Ovary (tissue), 9 donors: ENCODE data around the gene NCAPD2. TPM values are rescaled to one million over a fixed set of nuclear protein-coding genes. Genes with fewer than 3 reads are reported as not detected.

Experiments
- DNase-seq, 5 donors: peaks; one replicate each; pipeline ENCODE4 v3.0.0-alpha.2; 2019 to 2020
- H3K27ac ChIP-seq, 2 donors: fragments of 200-600 bp; one replicate each; pipeline versions ENCODE4 v1.5.1 to v1.8.0; 2019 to 2022
- H3K27me3 ChIP-seq: fragments of 200-600 bp; one replicate; pipeline ENCODE4 v1.8.0; 2022
- H3K36me3 ChIP-seq: fragments of 200-600 bp; sonication (generic); one replicate; pipeline ENCODE4 v1.5.1; 2019
- H3K4me1 ChIP-seq: one replicate; pipeline ENCODE4 v1.8.1; 2013; ENCODE audit warnings: mild to moderate bottlenecking, moderate library complexity; ENCODE audit not compliant: insufficient read depth
- H3K4me3 ChIP-seq: fragments of 200-600 bp; sonication (generic); one replicate; pipeline ENCODE4 v1.5.1; 2017
- H3K9me3 ChIP-seq, 2 donors: fragments of 200-600 bp in 1 of 2; sonication (generic) in 1 of 2; one replicate each; pipeline versions ENCODE4 v1.5.1 to v1.8.1; 2013 to 2019; ENCODE audit warnings: mild to moderate bottlenecking in 1 of 2, moderate library complexity in 1 of 2
- EP300 ChIP-seq: sonication (generic); formaldehyde crosslinking; IDR thresholded peaks from one replicate; pipeline ENCODE4 v1.6.1; 2017; ENCODE audit warnings: antibody characterized with exemption
- POLR2A ChIP-seq: fragments of 450-650 bp; IDR thresholded peaks from one replicate; pipeline ENCODE4 v1.6.1; 2017; ENCODE audit warnings: antibody characterized with exemption, mild to moderate bottlenecking, moderate library complexity
- WGBS, 3 donors: extraction: QIAGEN DNeasy Blood & Tissue Kit in 1 of 3; methylation state at CpG; one replicate each; pipeline versions ENCODE4 v1.1.5 to v1.1.7; 2013 to 2017; 5-methylcytosine and 5-hydroxymethylcytosine counted together
- intact Hi-C, 4 donors: fragments of 100-400 bp; cut with DNase I; formaldehyde crosslinking; loops; one replicate each; pipeline versions ENCODE4 v1.11.0 to v1.15.1; 2022 to 2023
- polyA plus RNA-seq, 2 donors: library from polyadenylated mRNA; stranded (reverse); fragments of 200-250 nt in 1 of 2; fragments of 350-450 nt in 1 of 2; fragmentation: Illumina TruSeq in 1 of 2; extraction: RNeasy Lipid Tissue Mini Kit (QIAGEN cat#74804) in 1 of 2; gene quantifications; one replicate each; pipeline ENCODE4 v1.2.3, GENCODE V29; 2013 to 2014
- total RNA-seq, 7 donors: library from RNA; depleted of rRNA in 2 of 7; stranded (reverse); fragments of >200 nt in 2 of 7; fragmentation: NEBNext Ultra II Directional in 3 of 7; extraction: Animal tissue kit (Norgen Biotek cat#: 25700) in 3 of 7; gene quantifications; one replicate each; pipeline versions ENCODE4 v1.1.0 to v1.2.4, GENCODE V29; 2016 to 2023
- TF ChIP-seq, protein P1 (sequence below), 3 donors: fragments of 450-650 bp in 2 of 3; fragments of 200-600 bp in 1 of 3; IDR thresholded peaks; one replicate each; pipeline versions ENCODE4 v1.5.1 to v1.8.0; 2016 to 2022; ENCODE audit warnings: antibody characterized with exemption in 3 of 3, mild to moderate bottlenecking in 1 of 3
- donor health status: DM: no; HTN: no; CAD: no; lungs with moderate emphysema.
- donor health status: DM: no; HTN: no; CAD: no.
- donor health status: Bipolar disorder and iron deficiency.
- donor health status: DM: yes; HTN: yes; CAD: no.
- donor health status: DM: no; HTN: no; CAD: no.
- donor health status: DM: yes; HTN: yes; CAD: no.

NCAPD2 gene
- total and polyA plus RNA-seq, 9 donors, result 8.8 to 19.5 (median 16.4) TPM

- 61 to 76% (median 75%) methylated on average over 16 to 17 of the region's 17 CpGs for WGBS, 3 donors
- H3K27me3 ChIP-seq, result no peaks in the 10 kb centered on the region
- peak in 1 of 5 donors; percentile 38 for DNase-seq
These were observed 40.8 kb upstream of the NCAPD2 start for GRCh38 chr12:6452944-6453630.

DNA sequence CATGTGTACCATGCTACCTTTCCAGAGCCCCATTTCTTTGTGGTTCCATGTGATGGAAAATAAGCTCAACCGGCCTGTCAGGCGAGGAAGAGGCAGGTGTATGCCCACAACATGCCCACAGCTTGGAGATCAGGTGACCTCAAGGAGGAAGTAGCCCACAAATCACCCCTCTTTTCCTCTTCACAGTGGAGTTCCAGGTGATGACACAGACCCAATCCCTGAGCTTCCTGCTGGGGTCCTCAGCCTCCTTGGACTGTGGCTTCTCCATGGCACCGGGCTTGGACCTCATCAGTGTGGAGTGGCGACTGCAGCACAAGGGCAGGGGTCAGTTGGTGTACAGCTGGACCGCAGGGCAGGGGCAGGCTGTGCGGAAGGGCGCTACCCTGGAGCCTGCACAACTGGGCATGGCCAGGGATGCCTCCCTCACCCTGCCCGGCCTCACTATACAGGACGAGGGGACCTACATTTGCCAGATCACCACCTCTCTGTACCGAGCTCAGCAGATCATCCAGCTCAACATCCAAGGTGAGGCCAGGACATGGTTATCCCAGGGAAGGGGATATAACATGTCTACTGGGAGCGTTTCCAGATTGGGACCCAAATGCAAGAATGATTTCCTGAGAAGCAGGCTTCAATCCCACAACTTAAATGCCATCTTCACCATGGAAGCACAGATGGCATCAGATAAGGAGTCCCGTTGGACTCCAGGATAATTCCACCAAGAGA is 36.5 kb upstream of the NCAPD2 start:
- no peak for DNase-seq
- 86 to 89% (median 88%) methylated on average over 12 of the region's 12 CpGs for WGBS, 3 donors
- Histone ChIP-seq H3K27ac (no peak overlapping the region), H3K4me1 (peaks cover 3% of the 10 kb centered on the region), H3K27me3 (no peaks in the 10 kb centered on the region), H3K9me3 (no peaks in the 10 kb centered on the region), H3K36me3 (no peaks in the 10 kb centered on the region), H3K4me3 (no peak overlapping the region)
- intact Hi-C loops, result no loop called here
- TF ChIP-seq, protein P1, sequence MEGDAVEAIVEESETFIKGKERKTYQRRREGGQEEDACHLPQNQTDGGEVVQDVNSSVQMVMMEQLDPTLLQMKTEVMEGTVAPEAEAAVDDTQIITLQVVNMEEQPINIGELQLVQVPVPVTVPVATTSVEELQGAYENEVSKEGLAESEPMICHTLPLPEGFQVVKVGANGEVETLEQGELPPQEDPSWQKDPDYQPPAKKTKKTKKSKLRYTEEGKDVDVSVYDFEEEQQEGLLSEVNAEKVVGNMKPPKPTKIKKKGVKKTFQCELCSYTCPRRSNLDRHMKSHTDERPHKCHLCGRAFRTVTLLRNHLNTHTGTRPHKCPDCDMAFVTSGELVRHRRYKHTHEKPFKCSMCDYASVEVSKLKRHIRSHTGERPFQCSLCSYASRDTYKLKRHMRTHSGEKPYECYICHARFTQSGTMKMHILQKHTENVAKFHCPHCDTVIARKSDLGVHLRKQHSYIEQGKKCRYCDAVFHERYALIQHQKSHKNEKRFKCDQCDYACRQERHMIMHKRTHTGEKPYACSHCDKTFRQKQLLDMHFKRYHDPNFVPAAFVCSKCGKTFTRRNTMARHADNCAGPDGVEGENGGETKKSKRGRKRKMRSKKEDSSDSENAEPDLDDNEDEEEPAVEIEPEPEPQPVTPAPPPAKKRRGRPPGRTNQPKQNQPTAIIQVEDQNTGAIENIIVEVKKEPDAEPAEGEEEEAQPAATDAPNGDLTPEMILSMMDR (IDR thresholded peaks at IDR 0.05), result no peak
- TF ChIP-seq POLR2A (no peak), EP300 (no peak)

More at GRCh38 chr12:6452944-6453630, 40.8 kb upstream of the NCAPD2 start:
- intact Hi-C loops, result no loop called here
- no peaks in the 10 kb centered on the region for H3K9me3 ChIP-seq
- TF ChIP-seq EP300 (no peak), POLR2A (no peak)
- TF ChIP-seq, protein P1 (IDR thresholded peaks at IDR 0.05), result no peak
- peak overlapping the region; percentile 59 for H3K4me3 ChIP-seq
- peaks cover 17% of the 10 kb centered on the region for H3K4me1 ChIP-seq
- H3K27ac ChIP-seq, result peak overlapping the region in 1 of 2 donors; percentile 94
- no peaks in the 10 kb centered on the region for H3K36me3 ChIP-seq

- Histone ChIP-seq H3K4me3 (no peak overlapping the region), H3K36me3 (no peaks in the 10 kb centered on the region), H3K27ac (no peak overlapping the region), H3K9me3 (no peaks in the 10 kb centered on the region), H3K27me3 (no peaks in the 10 kb centered on the region), H3K4me1 (no peaks in the 10 kb centered on the region)
- TF ChIP-seq EP300 (no peak), POLR2A (no peak)
- TF ChIP-seq, protein P1 (IDR thresholded peaks at IDR 0.05), result no peak
- DNase-seq, result no peak
- WGBS, 3 donors, result 89 to 92% (median 91%) methylated on average over 14 of the region's 14 CpGs
- intact Hi-C loops, result no loop called here
These were observed 35.5 kb upstream of the NCAPD2 start for GRCh38 chr12:6458281-6459003.

GRCh38 chr12:6459004-6459337 is 34.9 kb upstream of the NCAPD2 start:
- H3K27ac ChIP-seq, result no peak overlapping the region
- no peaks in the 10 kb centered on the region for H3K36me3 ChIP-seq
- H3K4me1 ChIP-seq, result no peaks in the 10 kb centered on the region
- H3K9me3 ChIP-seq, result no peaks in the 10 kb centered on the region
- no peak overlapping the region for H3K4me3 ChIP-seq
- TF ChIP-seq EP300 (no peak), POLR2A (no peak)
- TF ChIP-seq, protein P1 (IDR thresholded peaks at IDR 0.05), result no peak
- 92 to 96% (median 95%) methylated on average over 2 of the region's 2 CpGs for WGBS, 3 donors
- no peaks in the 10 kb centered on the region for H3K27me3 ChIP-seq
- DNase-seq, result no peak
- intact Hi-C loops, result no loop called here
